ENCODE data around the gene BRIX1.
A peak's percentile ranks its signal among the peaks of the same experiment; 100 is the strongest.
"Not testable (repeated sequence)": the region's sequence is repeated elsewhere in the genome, so short reads cannot be mapped to it uniquely, and the experiment has no call there.

The BRIX1 gene

GRCh38 chr5:34941936-34942335, 26.4 kb downstream of the BRIX1 start:
- DNase-seq (ENCODE audit: insufficient read length, low spot score) (no peak), FAIRE-seq (no peak)
- TF ChIP-seq POU2F2 (IDR thresholded peaks at IDR 0.05; ENCODE audit: low read depth, low read length) (no peak), POLR2AphosphoS5 (IDR thresholded peaks at IDR 0.05; ENCODE audit: low read depth, low read length) (no peak), TAF1 (IDR thresholded peaks at IDR 0.05; ENCODE audit: low read depth, low read length) (no peak)

GRCh38 chr5:34944044-34944443, 28.5 kb downstream of the BRIX1 start:
- FAIRE-seq, result no peak
- TF ChIP-seq POLR2A (IDR thresholded peaks at IDR 0.05; ENCODE audit: low read depth, low read length) (no peak), SPI1 (IDR thresholded peaks at IDR 0.05; ENCODE audit: low read depth, low read length) (no peak), POU2F2 (IDR thresholded peaks at IDR 0.05; ENCODE audit: low read depth, low read length) (no peak), TAF1 (IDR thresholded peaks at IDR 0.05; ENCODE audit: low read depth, low read length) (no peak), PAX5 (IDR thresholded peaks at IDR 0.05; ENCODE audit: insufficient read depth, low read length, severe bottlenecking) (no peak), POLR2AphosphoS5 (IDR thresholded peaks at IDR 0.05; ENCODE audit: low read depth, low read length) (no peak)

GRCh38 chr5:34944460-34945047, 29.0 kb downstream of the BRIX1 start:
- TF ChIP-seq SPI1 (IDR thresholded peaks at IDR 0.05; ENCODE audit: low read depth, low read length) (no peak), POLR2AphosphoS5 (IDR thresholded peaks at IDR 0.05; ENCODE audit: low read depth, low read length) (no peak), POU2F2 (IDR thresholded peaks at IDR 0.05; ENCODE audit: low read depth, low read length) (no peak), TAF1 (IDR thresholded peaks at IDR 0.05; ENCODE audit: low read depth, low read length) (no peak), POLR2A (IDR thresholded peaks at IDR 0.05; ENCODE audit: low read depth, low read length) (no peak), PAX5 (IDR thresholded peaks at IDR 0.05; ENCODE audit: insufficient read depth, low read length, severe bottlenecking) (no peak)
- DNase-seq (ENCODE audit: insufficient read length, low spot score) (no peak), FAIRE-seq (no peak)

More at GRCh38 chr5:34944044-34944443, 28.5 kb downstream of the BRIX1 start:
- DNase-seq (ENCODE audit: insufficient read length, low spot score), result no peak

- DNase-seq (ENCODE audit: insufficient read length, low spot score) (no peak), FAIRE-seq (no peak)
- TF ChIP-seq POLR2AphosphoS5 (IDR thresholded peaks at IDR 0.05; ENCODE audit: low read depth, low read length) (no peak), TAF1 (IDR thresholded peaks at IDR 0.05; ENCODE audit: low read depth, low read length) (no peak), PAX5 (IDR thresholded peaks at IDR 0.05; ENCODE audit: insufficient read depth, low read length, severe bottlenecking) (no peak), SPI1 (IDR thresholded peaks at IDR 0.05; ENCODE audit: low read depth, low read length) (no peak), POU2F2 (IDR thresholded peaks at IDR 0.05; ENCODE audit: low read depth, low read length) (no peak), POLR2A (IDR thresholded peaks at IDR 0.05; ENCODE audit: low read depth, low read length) (no peak)
These were observed 41.8 kb downstream of the BRIX1 start for GRCh38 chr5:34957321-34957720.

DNA sequence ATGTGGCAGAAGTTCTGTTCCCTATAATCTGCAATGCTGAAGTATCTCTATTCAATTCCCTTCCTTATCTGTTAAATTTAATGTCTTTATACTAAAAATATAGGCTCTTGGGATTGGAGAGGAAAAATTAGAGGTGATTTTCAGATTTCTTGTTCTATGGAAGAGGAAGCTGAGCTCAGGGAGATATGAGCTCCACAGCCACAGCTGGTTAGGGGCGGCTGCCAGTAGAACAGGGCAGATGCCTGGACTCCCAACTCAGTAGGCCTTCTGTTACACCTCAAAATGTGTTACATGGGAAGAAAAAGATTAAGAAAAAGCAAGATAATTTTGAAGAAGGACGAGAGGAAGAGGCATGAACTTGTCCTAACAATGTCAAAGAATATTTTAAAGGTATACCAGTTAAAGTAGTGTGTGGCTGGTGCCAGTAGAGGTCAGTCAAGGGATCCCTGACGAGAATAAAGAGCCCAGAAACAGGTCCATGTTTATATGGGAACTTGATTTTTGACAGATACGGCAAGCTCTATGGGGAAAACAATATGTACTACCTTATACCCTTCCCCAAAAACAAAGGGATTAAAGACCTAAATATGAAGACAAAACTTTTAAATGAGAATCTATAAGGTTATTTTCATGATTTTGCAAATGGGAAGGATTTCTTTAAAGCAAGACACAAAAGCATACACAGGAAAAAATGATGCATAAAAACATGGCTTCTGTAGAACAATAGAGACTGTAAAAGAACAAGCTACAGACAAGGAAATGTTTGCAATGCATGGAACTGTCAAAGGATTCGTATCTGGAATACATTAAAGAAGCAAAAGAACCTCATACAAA, 42.6 kb downstream of the BRIX1 start:
- DNase-seq (ENCODE audit: insufficient read length, low spot score) (no peak), FAIRE-seq (no peak)
- TF ChIP-seq POLR2A (IDR thresholded peaks at IDR 0.05; ENCODE audit: low read depth, low read length) (no peak), PAX5 (IDR thresholded peaks at IDR 0.05; ENCODE audit: insufficient read depth, low read length, severe bottlenecking) (no peak), POLR2AphosphoS5 (IDR thresholded peaks at IDR 0.05; ENCODE audit: low read depth, low read length) (no peak), SPI1 (IDR thresholded peaks at IDR 0.05; ENCODE audit: low read depth, low read length) (no peak), POU2F2 (IDR thresholded peaks at IDR 0.05; ENCODE audit: low read depth, low read length) (no peak), TAF1 (IDR thresholded peaks at IDR 0.05; ENCODE audit: low read depth, low read length) (no peak)

DNA sequence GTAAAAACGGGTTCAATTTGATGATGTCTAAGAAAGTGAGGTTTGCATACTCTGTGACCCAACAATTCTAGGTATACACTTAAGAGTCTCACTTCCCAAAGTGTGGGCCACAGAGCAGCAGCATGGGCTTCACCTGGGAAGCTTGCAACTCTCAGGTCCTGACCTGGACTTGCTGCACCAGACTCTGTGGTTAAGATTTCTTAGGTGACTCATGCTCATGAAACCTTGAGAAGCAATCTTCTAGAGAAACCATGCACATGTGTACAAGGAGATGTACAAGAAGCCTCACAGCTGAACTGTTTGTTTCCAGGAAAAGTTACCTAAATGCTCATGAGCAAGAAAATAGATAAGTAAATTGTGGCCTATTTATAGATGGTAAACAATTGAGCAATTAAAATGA, 43.8 kb downstream of the BRIX1 start:
- peak; percentile 32 for DNase-seq (ENCODE audit: insufficient read length, low spot score)
- TF ChIP-seq POLR2A (IDR thresholded peaks at IDR 0.05; ENCODE audit: low read depth, low read length) (no peak), SPI1 (IDR thresholded peaks at IDR 0.05; ENCODE audit: low read depth, low read length) (peak; percentile 73), POLR2AphosphoS5 (IDR thresholded peaks at IDR 0.05; ENCODE audit: low read depth, low read length) (no peak), PAX5 (IDR thresholded peaks at IDR 0.05; ENCODE audit: insufficient read depth, low read length, severe bottlenecking) (peak; percentile 9), POU2F2 (IDR thresholded peaks at IDR 0.05; ENCODE audit: low read depth, low read length) (no peak), TAF1 (IDR thresholded peaks at IDR 0.05; ENCODE audit: low read depth, low read length) (no peak)
- FAIRE-seq, result peak; percentile 89

- FAIRE-seq (no peak), DNase-seq (ENCODE audit: insufficient read length, low spot score) (no peak)
- TF ChIP-seq POLR2AphosphoS5 (IDR thresholded peaks at IDR 0.05; ENCODE audit: low read depth, low read length) (no peak), PAX5 (IDR thresholded peaks at IDR 0.05; ENCODE audit: insufficient read depth, low read length, severe bottlenecking) (no peak), SPI1 (IDR thresholded peaks at IDR 0.05; ENCODE audit: low read depth, low read length) (no peak), TAF1 (IDR thresholded peaks at IDR 0.05; ENCODE audit: low read depth, low read length) (no peak), POU2F2 (IDR thresholded peaks at IDR 0.05; ENCODE audit: low read depth, low read length) (no peak), POLR2A (IDR thresholded peaks at IDR 0.05; ENCODE audit: low read depth, low read length) (no peak)
These were observed 52.0 kb downstream of the BRIX1 start for GRCh38 chr5:34967540-34967939.

DNA sequence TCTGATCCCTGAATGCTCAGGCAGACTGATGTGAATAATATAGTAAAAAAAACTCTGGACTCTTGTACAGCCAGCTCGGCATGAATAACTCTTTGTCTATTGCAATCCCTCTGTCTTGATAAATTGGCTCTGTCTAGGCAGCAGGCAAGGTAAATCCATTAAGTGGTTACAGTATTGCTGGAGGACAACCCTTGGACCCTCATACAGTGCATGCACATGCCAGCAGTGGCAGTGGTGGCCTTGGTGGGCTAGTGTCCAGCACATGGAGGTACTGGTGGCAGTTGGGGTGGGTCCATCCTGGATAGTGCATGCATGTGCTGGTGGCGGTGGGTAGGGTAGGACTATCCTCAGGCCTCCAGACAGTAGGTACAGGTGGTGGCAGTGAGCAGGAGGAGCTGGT, 52.7 kb downstream of the BRIX1 start:
- no peak for FAIRE-seq
- no peak for DNase-seq (ENCODE audit: insufficient read length, low spot score)
- no peak for TF ChIP-seq SPI1 (IDR thresholded peaks at IDR 0.05; ENCODE audit: low read depth, low read length)
- no peak for TF ChIP-seq POLR2AphosphoS5 (IDR thresholded peaks at IDR 0.05; ENCODE audit: low read depth, low read length)
- no peak for TF ChIP-seq POU2F2 (IDR thresholded peaks at IDR 0.05; ENCODE audit: low read depth, low read length)

DNA sequence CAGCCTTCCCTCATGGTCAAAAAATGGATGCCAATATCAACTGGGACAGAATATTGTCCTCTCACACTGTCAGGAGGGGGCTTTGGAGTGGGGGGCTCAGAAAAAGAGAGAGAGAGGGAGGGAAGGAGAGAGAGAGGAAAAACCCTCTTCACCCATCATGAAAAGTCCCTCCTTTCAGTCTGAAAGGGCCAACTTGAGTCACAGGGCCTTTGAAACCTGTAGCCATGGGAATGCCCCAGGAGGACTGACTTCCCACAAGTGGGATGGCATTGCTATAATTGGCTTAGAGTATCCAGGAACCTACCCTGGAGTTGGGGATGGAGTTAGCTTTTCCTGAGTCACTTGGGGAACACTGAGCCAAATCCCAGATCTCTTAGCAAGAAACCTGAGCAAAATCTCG, 55.0 kb downstream of the BRIX1 start:
- no peak for DNase-seq (ENCODE audit: insufficient read length, low spot score)
- TF ChIP-seq TAF1 (IDR thresholded peaks at IDR 0.05; ENCODE audit: low read depth, low read length) (no peak), POLR2AphosphoS5 (IDR thresholded peaks at IDR 0.05; ENCODE audit: low read depth, low read length) (no peak), POU2F2 (IDR thresholded peaks at IDR 0.05; ENCODE audit: low read depth, low read length) (no peak), POLR2A (IDR thresholded peaks at IDR 0.05; ENCODE audit: low read depth, low read length) (no peak), PAX5 (IDR thresholded peaks at IDR 0.05; ENCODE audit: insufficient read depth, low read length, severe bottlenecking) (no peak), SPI1 (IDR thresholded peaks at IDR 0.05; ENCODE audit: low read depth, low read length) (no peak)
- FAIRE-seq, result no peak

DNA sequence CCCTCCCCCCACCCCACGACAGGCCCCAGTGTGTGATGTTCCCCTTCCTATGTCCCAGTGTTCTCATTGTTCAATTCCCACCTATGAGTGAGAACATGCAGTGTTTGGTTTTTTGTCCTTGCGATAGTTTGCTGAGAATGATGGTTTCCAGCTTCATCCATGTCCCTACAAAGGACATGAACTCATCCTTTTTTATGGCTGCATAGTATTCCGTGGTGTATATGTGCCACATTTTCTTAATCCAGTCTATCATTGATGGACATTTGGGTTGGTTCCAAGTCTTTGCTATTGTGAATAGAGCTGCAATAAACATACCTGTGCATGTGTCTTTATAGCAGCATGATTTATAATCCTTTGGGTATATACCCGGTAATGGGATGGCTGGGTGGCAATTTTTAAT, 56.1 kb downstream of the BRIX1 start:
- DNase-seq (ENCODE audit: insufficient read length, low spot score); FAIRE-seq: not testable (repeated sequence)
